Measurements from ENCODE around the gene BHLHE41. TPM values are rescaled to one million over a fixed set of nuclear protein-coding genes. Genes with fewer than 3 reads are reported as not detected.

BHLHE41 gene
- total and polyA plus RNA-seq, 2 of the 4 experiments (the other 2 are of a cell fraction): 0.72 to 3.8 TPM

DNA sequence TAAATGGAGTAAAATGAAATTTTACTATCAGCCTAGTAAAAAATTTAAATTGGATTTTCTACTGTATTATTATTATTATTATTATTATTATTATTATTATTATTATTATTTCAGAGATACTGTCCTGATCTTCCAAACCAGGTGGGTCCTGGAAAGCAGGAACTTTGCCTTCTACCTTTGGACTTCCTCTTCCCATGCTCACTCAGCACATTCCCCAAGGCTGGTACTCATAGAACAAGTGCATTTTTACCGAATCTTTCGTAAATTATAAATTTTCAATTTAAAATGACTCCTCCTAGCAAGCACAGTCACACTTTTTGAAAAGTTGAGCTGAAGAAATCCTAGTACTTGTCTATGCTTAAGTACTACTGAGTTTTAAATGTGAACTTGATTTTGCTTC is 29.7 kb downstream of the BHLHE41 start:
- no peak overlapping the region for H3K56ac ChIP-seq (ENCODE audit: extremely low read depth, insufficient read depth, low read length)
- in situ Hi-C loops (cut with MboI; ENCODE audit: low sequenced_read_pairs): no loop called here
- H3K36me3 ChIP-seq (ENCODE audit: control insufficient read depth, insufficient read depth, low read length): no peaks in the 10 kb centered on the region
- no peak overlapping the region for H3K4ac ChIP-seq (ENCODE audit: low read depth, low read length)
- intact Hi-C loops (cut with micrococcal nuclease): loop anchor here (5.0 to 10.0 kb wide), 2 partner anchors 607 to 790 kb away; no protein-coding TSS in a partner anchor
- CTCF ChIA-PET: interaction anchor here (0.6 to 0.7 kb wide), 2 partner anchors 36 to 681 kb away, joined by 3 to 5 read pairs; no protein-coding TSS in a partner anchor
- no peak overlapping the region for H4K5ac ChIP-seq (ENCODE audit: low read depth, low read length)
- dilution Hi-C loops (cut with HindIII; ENCODE audit: low sequenced_read_pairs, unreplicated experiment): no loop called here
- H2BK20ac ChIP-seq (ENCODE audit: low read depth, low read length): no peak overlapping the region
- no peak overlapping the region for H3K9ac ChIP-seq (ENCODE audit: low read depth, low read length)
- no peak overlapping the region for H3K4me2 ChIP-seq (ENCODE audit: low read depth, low read length)
- no peak overlapping the region for H3K18ac ChIP-seq (ENCODE audit: low read depth, low read length)
- no peak overlapping the region for H3K27ac ChIP-seq (ENCODE audit: insufficient read depth, low read length)
- no peaks in the 10 kb centered on the region for H3K9me3 ChIP-seq (ENCODE audit: control insufficient read depth, insufficient read depth, low read length)
- no peak overlapping the region for H4K8ac ChIP-seq (ENCODE audit: low read depth in 2 of 2, low read length in 2 of 2)
- no peak overlapping the region for H2BK15ac ChIP-seq (ENCODE audit: low read depth, low read length)
- no peak overlapping the region for H3K14ac ChIP-seq (replicated peaks; ENCODE audit: low read depth, low read length)
- H3K27me3 ChIP-seq (ENCODE audit: control insufficient read depth, insufficient read depth, low read length): no peaks in the 10 kb centered on the region
- POLR2A ChIA-PET (ENCODE audit: unreplicated experiment): no interaction called here
- peaks cover 4% of the 10 kb centered on the region; the same call in 1 of the 2 replicates for H3K4me1 ChIP-seq (ENCODE audit: control insufficient read depth, insufficient read depth, low read length)
- TF ChIP-seq, protein P1, sequence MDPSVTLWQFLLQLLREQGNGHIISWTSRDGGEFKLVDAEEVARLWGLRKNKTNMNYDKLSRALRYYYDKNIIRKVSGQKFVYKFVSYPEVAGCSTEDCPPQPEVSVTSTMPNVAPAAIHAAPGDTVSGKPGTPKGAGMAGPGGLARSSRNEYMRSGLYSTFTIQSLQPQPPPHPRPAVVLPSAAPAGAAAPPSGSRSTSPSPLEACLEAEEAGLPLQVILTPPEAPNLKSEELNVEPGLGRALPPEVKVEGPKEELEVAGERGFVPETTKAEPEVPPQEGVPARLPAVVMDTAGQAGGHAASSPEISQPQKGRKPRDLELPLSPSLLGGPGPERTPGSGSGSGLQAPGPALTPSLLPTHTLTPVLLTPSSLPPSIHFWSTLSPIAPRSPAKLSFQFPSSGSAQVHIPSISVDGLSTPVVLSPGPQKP (IDR thresholded peaks at IDR 0.05; ENCODE audit: borderline replicate concordance, low read depth, low read length): no peak
- no peak for TF ChIP-seq CHD1 (IDR thresholded peaks at IDR 0.05; ENCODE audit: low read depth, low read length)
- TF ChIP-seq CEBPB (IDR thresholded peaks at IDR 0.05; ENCODE audit: low read depth, low read length): no peak
- TF ChIP-seq, protein P2, sequence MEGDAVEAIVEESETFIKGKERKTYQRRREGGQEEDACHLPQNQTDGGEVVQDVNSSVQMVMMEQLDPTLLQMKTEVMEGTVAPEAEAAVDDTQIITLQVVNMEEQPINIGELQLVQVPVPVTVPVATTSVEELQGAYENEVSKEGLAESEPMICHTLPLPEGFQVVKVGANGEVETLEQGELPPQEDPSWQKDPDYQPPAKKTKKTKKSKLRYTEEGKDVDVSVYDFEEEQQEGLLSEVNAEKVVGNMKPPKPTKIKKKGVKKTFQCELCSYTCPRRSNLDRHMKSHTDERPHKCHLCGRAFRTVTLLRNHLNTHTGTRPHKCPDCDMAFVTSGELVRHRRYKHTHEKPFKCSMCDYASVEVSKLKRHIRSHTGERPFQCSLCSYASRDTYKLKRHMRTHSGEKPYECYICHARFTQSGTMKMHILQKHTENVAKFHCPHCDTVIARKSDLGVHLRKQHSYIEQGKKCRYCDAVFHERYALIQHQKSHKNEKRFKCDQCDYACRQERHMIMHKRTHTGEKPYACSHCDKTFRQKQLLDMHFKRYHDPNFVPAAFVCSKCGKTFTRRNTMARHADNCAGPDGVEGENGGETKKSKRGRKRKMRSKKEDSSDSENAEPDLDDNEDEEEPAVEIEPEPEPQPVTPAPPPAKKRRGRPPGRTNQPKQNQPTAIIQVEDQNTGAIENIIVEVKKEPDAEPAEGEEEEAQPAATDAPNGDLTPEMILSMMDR (conservative IDR thresholded peaks at IDR 0.05; ENCODE audit: low read depth, low read length): no peak
- TF ChIP-seq MAFK (IDR thresholded peaks at IDR 0.05; ENCODE audit: low read depth, low read length): no peak
- TF ChIP-seq MXI1 (IDR thresholded peaks at IDR 0.05; ENCODE audit: borderline replicate concordance, low read depth, low read length): no peak
- TF ChIP-seq RCOR1 (IDR thresholded peaks at IDR 0.05; ENCODE audit: insufficient replicate concordance, low read length): no peak
- TF ChIP-seq MAZ (IDR thresholded peaks at IDR 0.05; ENCODE audit: borderline replicate concordance, low read depth, low read length): no peak
- TF ChIP-seq RAD21 (IDR thresholded peaks at IDR 0.05; ENCODE audit: low read length): no peak
- TF ChIP-seq USF2 (IDR thresholded peaks at IDR 0.05; ENCODE audit: low read depth, low read length): no peak
- no peak for TF ChIP-seq BHLHE40 (IDR thresholded peaks at IDR 0.05; ENCODE audit: low read depth, low read length)
- TF ChIP-seq SMC3 (IDR thresholded peaks at IDR 0.05; ENCODE audit: low read depth, low read length): no peak
- no peak for TF ChIP-seq FOS (IDR thresholded peaks at IDR 0.05; ENCODE audit: low read depth, low read length)
- no peak for TF ChIP-seq NFE2L2 (IDR thresholded peaks at IDR 0.05; ENCODE audit: low read depth, low read length)
- TF ChIP-seq RFX5 (IDR thresholded peaks at IDR 0.05; ENCODE audit: low read depth, low read length): no peak
- TF ChIP-seq POLR2A (IDR thresholded peaks at IDR 0.05; ENCODE audit: low read depth, low read length): no peak
- peaks cover 3% of the 10 kb centered on the region for H3K9me1 ChIP-seq (ENCODE audit: insufficient read depth, low read length)
- ATAC-seq (ENCODE audit: low read depth) (no peak), DNase-seq (no peak)
- H3K79me1 ChIP-seq (ENCODE audit: low read depth in 1 of 2, low read length in 2 of 2): no peaks in the 10 kb centered on the region
- no peak overlapping the region for H2AK9ac ChIP-seq (replicated peaks; ENCODE audit: low read depth, low read length, poor library complexity)
- no peak overlapping the region for H3K4me3 ChIP-seq (ENCODE audit: insufficient read depth, low read depth, low read length)
- H2BK120ac ChIP-seq (ENCODE audit: low read depth, low read length): no peak overlapping the region
- no peak overlapping the region for H2AFZ ChIP-seq (replicated peaks; ENCODE audit: low read length, poor library complexity)
- no peak overlapping the region for H4K91ac ChIP-seq (ENCODE audit: insufficient read depth, low read depth, low read length)
- H3K23ac ChIP-seq (ENCODE audit: low read depth, low read length): no peak overlapping the region
- H2AK5ac ChIP-seq (ENCODE audit: low read depth, low read length): no peak overlapping the region
- WGBS, 2 experiments (ENCODE audit: extremely low coverage in 2 of 2, insufficient read length in 1 of 2): no CpG with 5 or more reads among the region's 2 CpGs
- no peaks in the 10 kb centered on the region for H4K20me1 ChIP-seq (ENCODE audit: insufficient read depth, low read length)
- no peak overlapping the region for H2BK5ac ChIP-seq (ENCODE audit: low read depth, low read length, poor library complexity, severe bottlenecking)
- no TSS peak for BruUV-seq (replicated peaks)
